ENCODE data around the gene MAST3.

Gene MAST3

DNA sequence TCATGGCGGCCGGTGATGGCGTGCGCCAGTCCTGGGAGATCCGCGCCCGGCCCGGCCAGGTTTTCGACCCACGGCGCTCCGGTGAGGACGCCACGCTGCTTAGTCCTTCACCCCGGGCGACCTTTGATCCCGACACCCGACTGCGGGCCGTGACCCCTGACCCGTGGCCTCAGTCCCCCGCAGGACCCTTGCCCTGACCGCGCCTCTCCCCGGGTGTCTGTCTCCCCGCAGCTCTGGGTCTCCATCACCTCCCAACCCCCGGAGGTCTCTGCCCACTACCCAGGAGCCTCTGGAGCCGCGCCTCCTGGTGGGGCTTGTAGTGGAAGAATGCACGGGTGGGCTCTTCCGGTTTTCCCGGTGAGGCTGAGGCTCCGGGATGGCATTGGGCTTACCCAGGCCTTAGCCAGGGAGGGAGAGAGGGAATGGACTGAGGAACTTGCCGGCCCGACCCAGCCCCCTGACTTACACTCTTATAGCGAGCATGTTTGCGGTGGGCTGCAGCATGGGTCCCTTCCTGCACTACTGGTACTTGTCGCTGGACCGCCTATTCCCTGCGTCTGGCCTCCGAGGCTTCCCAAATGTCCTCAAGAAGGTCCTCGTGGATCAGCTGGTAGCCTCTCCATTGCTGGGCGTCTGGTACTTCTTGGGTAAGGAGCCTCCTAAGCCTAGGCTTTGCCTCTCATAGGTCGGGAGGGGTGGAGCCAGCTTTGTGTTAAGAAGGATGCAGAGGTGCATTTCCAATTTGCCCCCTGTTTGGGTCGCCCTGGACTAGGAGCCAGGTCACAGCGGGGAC is 96.0 kb downstream of the MAST3 start:
- DNase-seq: no peak

DNA sequence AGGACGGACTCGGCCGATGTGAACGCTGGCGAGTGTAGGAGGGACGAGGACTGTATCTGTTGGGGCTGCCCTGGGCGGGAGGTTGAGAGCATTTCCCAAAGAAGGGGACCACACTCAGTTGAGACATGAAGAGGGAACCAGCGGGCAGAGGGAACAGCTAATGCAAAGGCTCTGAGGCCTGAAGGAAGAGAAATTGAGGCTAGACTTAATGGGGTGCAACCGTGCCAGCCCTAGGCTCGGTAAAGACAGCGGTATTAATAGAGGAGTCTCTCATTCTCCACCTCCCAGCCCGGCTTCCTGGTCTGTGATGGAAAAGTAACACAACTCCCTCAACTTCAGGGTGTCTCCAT is 96.6 kb downstream of the MAST3 start:
- no peak for DNase-seq

GRCh38 chr19:18194554-18195238 is 97.1 kb downstream of the MAST3 start:
- peak; percentile 39 for DNase-seq

- no peak for DNase-seq
Observed at GRCh38 chr19:18196511-18196845, 98.9 kb downstream of the MAST3 start.

- no peak for DNase-seq
Observed at GRCh38 chr19:18197306-18197705, 99.7 kb downstream of the MAST3 start.

DNA sequence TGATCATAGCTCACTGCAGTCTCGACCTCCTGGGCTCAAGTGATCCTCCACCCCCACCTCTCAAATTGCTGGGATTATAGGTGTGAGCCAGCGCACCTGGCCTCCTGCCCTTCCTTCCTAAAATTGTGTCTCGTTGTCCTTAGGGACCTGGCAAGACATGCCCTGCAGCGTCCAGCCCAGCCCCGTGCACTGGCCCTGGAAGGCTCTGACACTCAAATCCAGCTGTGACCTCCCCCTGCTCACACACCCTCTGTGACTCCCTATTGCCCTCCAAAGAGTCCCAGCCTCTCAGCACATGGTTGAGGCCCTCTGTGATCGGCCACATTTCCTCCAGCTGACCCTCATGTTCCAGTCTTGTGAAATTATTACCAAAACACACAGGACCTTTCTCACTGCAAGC is 100.4 kb downstream of the MAST3 start:
- DNase-seq: no peak

DNA sequence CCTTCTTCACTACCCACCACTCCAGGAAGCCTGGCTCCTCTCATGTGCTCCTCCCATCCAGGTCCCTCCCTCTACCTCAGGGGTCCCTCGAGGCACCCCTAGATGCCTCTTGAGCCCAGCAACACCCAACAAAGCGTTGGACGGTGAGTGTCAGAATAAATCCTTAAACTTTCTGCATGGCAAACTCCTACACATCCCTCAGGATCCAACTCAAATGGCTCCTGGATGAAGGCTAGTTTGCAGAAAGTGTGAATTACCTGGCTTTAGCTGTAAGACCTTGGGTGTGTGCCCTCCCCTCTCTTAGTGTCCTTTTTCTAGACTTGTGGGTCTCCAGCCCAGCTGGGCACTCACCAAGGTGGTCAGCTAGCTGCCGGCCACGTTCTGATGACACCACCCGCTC is 100.8 kb downstream of the MAST3 start:
- no peak for DNase-seq
